ENCODE results near the gene FZD10. TPM values are rescaled to one million over a fixed set of nuclear protein-coding genes. Genes with fewer than 3 reads are reported as not detected.

FZD10 gene
- polyA plus RNA-seq, 3 donors, result not detected

GRCh38 chr12:130179621-130180020 is 17.4 kb downstream of the FZD10 start:
- Histone ChIP-seq H3K27ac (ENCODE audit: low read depth in 1 of 2, low read length in 2 of 2) (no peak overlapping the region), H3K79me2 (ENCODE audit: insufficient read depth, low read length) (no peaks in the 10 kb centered on the region), H3K4me2 (replicated peaks; ENCODE audit: extremely low read depth, low read length, poor library complexity, severe bottlenecking) (no peak overlapping the region), H3K4me1 (ENCODE audit: control insufficient read depth in 1 of 2, insufficient read depth in 2 of 2, low read length in 2 of 2) (no peaks in the 10 kb centered on the region), H3K27me3 (ENCODE audit: control insufficient read depth in 2 of 2, insufficient read depth in 2 of 2, low read length in 2 of 2) (no peaks in the 10 kb centered on the region), H3K4me3 (replicated peaks in 1 of 3; ENCODE audit: low read depth in 2 of 3, low read length in 3 of 3) (no peak overlapping the region), H4K20me1 (ENCODE audit: insufficient read depth, low read length) (no peaks in the 10 kb centered on the region), H3K9ac (ENCODE audit: insufficient read depth, low read length, poor library complexity, severe bottlenecking) (no peak overlapping the region), H3K36me3 (replicated peaks in 1 of 2; ENCODE audit: control insufficient read depth in 1 of 2, insufficient read depth in 2 of 2, low read length in 2 of 2) (no peaks in the 10 kb centered on the region), H2AFZ (ENCODE audit: insufficient read depth, low read depth, low read length, poor library complexity, severe bottlenecking) (no peak overlapping the region), H3K9me3 (replicated peaks in 1 of 2; ENCODE audit: control insufficient read depth in 1 of 2, insufficient read depth in 1 of 2, low read length in 2 of 2) (peaks cover 4 to 8% of the 10 kb centered on the region in 2 donors)
- no peak for DNase-seq
- TF ChIP-seq, protein P1, sequence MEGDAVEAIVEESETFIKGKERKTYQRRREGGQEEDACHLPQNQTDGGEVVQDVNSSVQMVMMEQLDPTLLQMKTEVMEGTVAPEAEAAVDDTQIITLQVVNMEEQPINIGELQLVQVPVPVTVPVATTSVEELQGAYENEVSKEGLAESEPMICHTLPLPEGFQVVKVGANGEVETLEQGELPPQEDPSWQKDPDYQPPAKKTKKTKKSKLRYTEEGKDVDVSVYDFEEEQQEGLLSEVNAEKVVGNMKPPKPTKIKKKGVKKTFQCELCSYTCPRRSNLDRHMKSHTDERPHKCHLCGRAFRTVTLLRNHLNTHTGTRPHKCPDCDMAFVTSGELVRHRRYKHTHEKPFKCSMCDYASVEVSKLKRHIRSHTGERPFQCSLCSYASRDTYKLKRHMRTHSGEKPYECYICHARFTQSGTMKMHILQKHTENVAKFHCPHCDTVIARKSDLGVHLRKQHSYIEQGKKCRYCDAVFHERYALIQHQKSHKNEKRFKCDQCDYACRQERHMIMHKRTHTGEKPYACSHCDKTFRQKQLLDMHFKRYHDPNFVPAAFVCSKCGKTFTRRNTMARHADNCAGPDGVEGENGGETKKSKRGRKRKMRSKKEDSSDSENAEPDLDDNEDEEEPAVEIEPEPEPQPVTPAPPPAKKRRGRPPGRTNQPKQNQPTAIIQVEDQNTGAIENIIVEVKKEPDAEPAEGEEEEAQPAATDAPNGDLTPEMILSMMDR (IDR thresholded peaks at IDR 0.05), result no peak
- intact Hi-C loops (cut with micrococcal nuclease), result no loop called here
- Mint-ChIP-seq H3K27me3 (ENCODE audit: low read depth in 3 of 3) (peaks cover 8 to 21% (median 12%) of the 10 kb centered on the region in 3 donors), H3K27ac (no peak overlapping the region), H3K4me3 (no peak overlapping the region), H3K9me3 (peaks cover 3 to 34% (median 8%) of the 10 kb centered on the region in 7 donors), H3K4me1 (no peaks in the 10 kb centered on the region), H3K36me3 (no peaks in the 10 kb centered on the region)
- 86% methylated on average over 7 of the region's 11 CpGs for WGBS (ENCODE audit: insufficient coverage)

GRCh38 chr12:130181211-130181610 is 18.9 kb downstream of the FZD10 start:
- Histone ChIP-seq H4K20me1 (ENCODE audit: insufficient read depth, low read length) (no peaks in the 10 kb centered on the region), H3K9me3 (replicated peaks in 1 of 2; ENCODE audit: control insufficient read depth in 1 of 2, insufficient read depth in 1 of 2, low read length in 2 of 2) (peaks cover 4 to 8% of the 10 kb centered on the region in 2 donors), H3K9ac (ENCODE audit: insufficient read depth, low read length, poor library complexity, severe bottlenecking) (no peak overlapping the region), H3K36me3 (replicated peaks in 1 of 2; ENCODE audit: control insufficient read depth in 1 of 2, insufficient read depth in 2 of 2, low read length in 2 of 2) (no peaks in the 10 kb centered on the region), H3K27me3 (ENCODE audit: control insufficient read depth in 2 of 2, insufficient read depth in 2 of 2, low read length in 2 of 2) (no peaks in the 10 kb centered on the region), H3K27ac (ENCODE audit: low read depth in 1 of 2, low read length in 2 of 2) (no peak overlapping the region), H2AFZ (ENCODE audit: insufficient read depth, low read depth, low read length, poor library complexity, severe bottlenecking) (no peak overlapping the region), H3K4me2 (replicated peaks; ENCODE audit: extremely low read depth, low read length, poor library complexity, severe bottlenecking) (no peak overlapping the region), H3K4me1 (ENCODE audit: control insufficient read depth in 1 of 2, insufficient read depth in 2 of 2, low read length in 2 of 2) (no peaks in the 10 kb centered on the region), H3K79me2 (ENCODE audit: insufficient read depth, low read length) (no peaks in the 10 kb centered on the region), H3K4me3 (replicated peaks in 1 of 3; ENCODE audit: low read depth in 2 of 3, low read length in 3 of 3) (no peak overlapping the region)
- 70% methylated on average over 7 of the region's 10 CpGs for WGBS (ENCODE audit: insufficient coverage)
- DNase-seq, result no peak
- peaks cover 8 to 14% (median 12%) of the 10 kb centered on the region in 3 donors for H3K27me3 Mint-ChIP-seq (ENCODE audit: low read depth in 3 of 3)
- intact Hi-C loops (cut with micrococcal nuclease), result no loop called here
- peaks cover 3 to 29% (median 8%) of the 10 kb centered on the region in 7 donors for H3K9me3 Mint-ChIP-seq
- TF ChIP-seq, protein P1 (IDR thresholded peaks at IDR 0.05), result no peak
- no peaks in the 10 kb centered on the region for H3K4me1 Mint-ChIP-seq
- no peak overlapping the region for H3K4me3 Mint-ChIP-seq
- no peak overlapping the region for H3K27ac Mint-ChIP-seq
- H3K36me3 Mint-ChIP-seq, result no peaks in the 10 kb centered on the region
